HUES48 (cell line): ENCODE results near the gene MSI2.

Experiments
- H3K27ac ChIP-seq: one replicate; pipeline ENCODE4 v1.7.0; 2013; ENCODE audit warnings: low read depth, low read length, inconsistent platforms
- H3K27me3 ChIP-seq: 2 replicates; pipeline ENCODE4 v1.6.1; 2013; ENCODE audit warnings: mild to moderate bottlenecking, low read length; ENCODE audit not compliant: control insufficient read depth, insufficient read depth
- H3K36me3 ChIP-seq: 2 replicates; pipeline ENCODE4 v1.6.1; 2013; ENCODE audit warnings: low read length; ENCODE audit not compliant: control insufficient read depth, insufficient read depth
- H3K4me1 ChIP-seq: 2 replicates; pipeline ENCODE4 v1.6.1; 2013; ENCODE audit warnings: mild to moderate bottlenecking, low read length; ENCODE audit not compliant: control insufficient read depth, insufficient read depth
- H3K4me3 ChIP-seq: 2 replicates; pipeline ENCODE4 v1.5.1; 2013; ENCODE audit warnings: mild to moderate bottlenecking, low read depth, low read length
- H3K9ac ChIP-seq: 2 replicates; pipeline ENCODE4 v1.6.1; 2013; ENCODE audit warnings: mild to moderate bottlenecking, low read depth, low read length, moderate library complexity
- H3K9me3 ChIP-seq: 2 replicates; pipeline ENCODE4 v1.6.1; 2013; ENCODE audit warnings: low read length; ENCODE audit not compliant: control insufficient read depth, insufficient read depth

MSI2 gene

GRCh38 chr17:57407287-57408070 lies 151.2 kb downstream of the MSI2 start:
- Histone ChIP-seq H3K4me3 (no peak overlapping the region), H3K9ac (no peak overlapping the region), H3K9me3 (no peaks in the 10 kb centered on the region), H3K36me3 (peaks cover 18% of the 10 kb centered on the region; the same call in 1 of the 2 replicates), H3K27ac (peak overlapping the region; percentile 80), H3K27me3 (no peaks in the 10 kb centered on the region), H3K4me1 (peaks cover 44% of the 10 kb centered on the region)

GRCh38 chr17:57408071-57408811 lies 151.9 kb downstream of the MSI2 start:
- peak overlapping the region; percentile 87 for H3K27ac ChIP-seq
- H3K27me3 ChIP-seq, result no peaks in the 10 kb centered on the region

GRCh38 chr17:57410169-57410568 lies 153.8 kb downstream of the MSI2 start:
- Histone ChIP-seq H3K9me3 (no peaks in the 10 kb centered on the region), H3K4me1 (peaks cover 44% of the 10 kb centered on the region), H3K27ac (no peak overlapping the region), H3K27me3 (no peaks in the 10 kb centered on the region), H3K36me3 (no peaks in the 10 kb centered on the region), H3K9ac (no peak overlapping the region), H3K4me3 (no peak overlapping the region)

More at GRCh38 chr17:57408071-57408811, 151.9 kb downstream of the MSI2 start:
- Histone ChIP-seq H3K36me3 (0 out of 2 replicates have a peak, but pooled peaks cover 14% of the 10 kb centered on the region), H3K9ac (0 out of 2 replicates have a peak overlapping the region, but pooled peaks have one; percentile 26), H3K4me1 (peaks cover 44% of the 10 kb centered on the region), H3K9me3 (no peaks in the 10 kb centered on the region), H3K4me3 (peak overlapping the region; percentile 23; the same call in 1 of the 2 replicates)

- Histone ChIP-seq H3K27me3 (no peaks in the 10 kb centered on the region), H3K36me3 (no peaks in the 10 kb centered on the region), H3K9me3 (no peaks in the 10 kb centered on the region), H3K4me1 (peaks cover 27% of the 10 kb centered on the region), H3K9ac (no peak overlapping the region), H3K27ac (no peak overlapping the region), H3K4me3 (no peak overlapping the region)
Observed at GRCh38 chr17:57412520-57413096, 156.3 kb downstream of the MSI2 start.

- Histone ChIP-seq H3K27me3 (no peaks in the 10 kb centered on the region), H3K4me1 (peaks cover 14% of the 10 kb centered on the region), H3K9ac (no peak overlapping the region), H3K4me3 (no peak overlapping the region), H3K27ac (no peak overlapping the region), H3K36me3 (no peaks in the 10 kb centered on the region), H3K9me3 (no peaks in the 10 kb centered on the region)
Observed at GRCh38 chr17:57413848-57414651, 157.7 kb downstream of the MSI2 start.

GRCh38 chr17:57415751-57416207 lies 159.5 kb downstream of the MSI2 start:
- no peak overlapping the region for H3K9ac ChIP-seq
- no peak overlapping the region for H3K27ac ChIP-seq
- H3K36me3 ChIP-seq, result no peaks in the 10 kb centered on the region
- peaks cover under 1% of the 10 kb centered on the region; the same call in 1 of the 2 replicates for H3K4me1 ChIP-seq
- no peak overlapping the region for H3K4me3 ChIP-seq
- H3K9me3 ChIP-seq, result no peaks in the 10 kb centered on the region
- H3K27me3 ChIP-seq, result no peaks in the 10 kb centered on the region

- Histone ChIP-seq H3K4me1 (no peaks in the 10 kb centered on the region), H3K4me3 (no peak overlapping the region), H3K36me3 (no peaks in the 10 kb centered on the region), H3K27me3 (no peaks in the 10 kb centered on the region), H3K9ac (no peak overlapping the region), H3K27ac (no peak overlapping the region), H3K9me3 (no peaks in the 10 kb centered on the region)
Observed at GRCh38 chr17:57416369-57416768, 160.0 kb downstream of the MSI2 start.

GRCh38 chr17:57417956-57418355 lies 161.6 kb downstream of the MSI2 start:
- Histone ChIP-seq H3K4me3 (no peak overlapping the region), H3K36me3 (no peaks in the 10 kb centered on the region), H3K27ac (no peak overlapping the region), H3K9me3 (no peaks in the 10 kb centered on the region), H3K9ac (no peak overlapping the region), H3K27me3 (no peaks in the 10 kb centered on the region), H3K4me1 (no peaks in the 10 kb centered on the region)

- H3K36me3 ChIP-seq, result no peaks in the 10 kb centered on the region
- H3K9ac ChIP-seq, result no peak overlapping the region
- H3K9me3 ChIP-seq, result no peaks in the 10 kb centered on the region
- H3K4me3 ChIP-seq, result no peak overlapping the region
- H3K27ac ChIP-seq, result no peak overlapping the region
- no peaks in the 10 kb centered on the region for H3K27me3 ChIP-seq
- H3K4me1 ChIP-seq, result no peaks in the 10 kb centered on the region
Observed at GRCh38 chr17:57418463-57419246, 162.3 kb downstream of the MSI2 start.
